ENCODE data around the gene KCNIP1. TPM values are rescaled to one million over a fixed set of nuclear protein-coding genes. Genes with fewer than 3 reads are reported as not detected.

KCNIP1 gene
- total RNA-seq, 4 donors from 2014 or later: 0.94 to 1.6 (median 1.1) TPM; not detected in 1

- Histone ChIP-seq H3K36me3 (no peaks in the 10 kb centered on the region), H3K9me3 (no peaks in the 10 kb centered on the region), H3K27me3 (peaks cover 33% of the 10 kb centered on the region), H3K27ac (no peak overlapping the region), H3K4me1 (no peaks in the 10 kb centered on the region), H3K4me3 (no peak overlapping the region)
- 80 to 82% methylated on average over 3 to 5 of the region's 6 CpGs for WGBS, 2 donors (ENCODE audit: low coverage in 1 of 2)
- no peak for ATAC-seq
- TF ChIP-seq POLR2A (IDR thresholded peaks at IDR 0.05) (no peak), POLR2AphosphoS5 (IDR thresholded peaks at IDR 0.05) (no peak), CTCF (IDR thresholded peaks at IDR 0.05) (no peak), EP300 (IDR thresholded peaks at IDR 0.05) (no peak)
Observed at GRCh38 chr5:170562166-170562874, 58.5 kb downstream of the KCNIP1 start.

- 81 to 87% methylated on average over 3 to 4 of the region's 4 CpGs for WGBS, 2 donors (ENCODE audit: low coverage in 1 of 2)
- Histone ChIP-seq H3K27me3 (peaks cover 38% of the 10 kb centered on the region), H3K4me1 (no peaks in the 10 kb centered on the region), H3K27ac (no peak overlapping the region), H3K4me3 (no peak overlapping the region), H3K36me3 (no peaks in the 10 kb centered on the region), H3K9me3 (no peaks in the 10 kb centered on the region)
- no peak for ATAC-seq
- TF ChIP-seq CTCF (IDR thresholded peaks at IDR 0.05) (no peak), EP300 (IDR thresholded peaks at IDR 0.05) (no peak), POLR2A (IDR thresholded peaks at IDR 0.05) (no peak), POLR2AphosphoS5 (IDR thresholded peaks at IDR 0.05) (no peak)
Observed at GRCh38 chr5:170562875-170563228, 59.0 kb downstream of the KCNIP1 start.

- WGBS, 2 donors (ENCODE audit: low coverage in 1 of 2): 73 to 81% methylated on average over 10 to 12 of the region's 12 CpGs
- TF ChIP-seq POLR2A (IDR thresholded peaks at IDR 0.05) (no peak), POLR2AphosphoS5 (IDR thresholded peaks at IDR 0.05) (no peak), CTCF (IDR thresholded peaks at IDR 0.05) (no peak), EP300 (IDR thresholded peaks at IDR 0.05) (no peak)
- Histone ChIP-seq H3K4me1 (no peaks in the 10 kb centered on the region), H3K27me3 (peaks cover 48% of the 10 kb centered on the region), H3K9me3 (no peaks in the 10 kb centered on the region), H3K27ac (no peak overlapping the region), H3K4me3 (no peak overlapping the region), H3K36me3 (no peaks in the 10 kb centered on the region)
- no peak for ATAC-seq
Observed at GRCh38 chr5:170563824-170564567, 60.2 kb downstream of the KCNIP1 start.

GRCh38 chr5:170565072-170565471, 61.3 kb downstream of the KCNIP1 start:
- ATAC-seq: no peak
- 20 to 22% methylated on average over 3 of the region's 3 CpGs for whole genome bisulfite sequencing, 2 donors (ENCODE audit: low coverage in 1 of 2)
- TF ChIP-seq CTCF (IDR thresholded peaks at IDR 0.05) (no peak), POLR2A (IDR thresholded peaks at IDR 0.05) (no peak), EP300 (IDR thresholded peaks at IDR 0.05) (no peak), POLR2AphosphoS5 (IDR thresholded peaks at IDR 0.05) (no peak)

GRCh38 chr5:170569101-170569500, 65.3 kb downstream of the KCNIP1 start:
- TF ChIP-seq POLR2A (IDR thresholded peaks at IDR 0.05) (no peak), CTCF (IDR thresholded peaks at IDR 0.05) (no peak), EP300 (IDR thresholded peaks at IDR 0.05) (no peak), POLR2AphosphoS5 (IDR thresholded peaks at IDR 0.05) (no peak)

More at GRCh38 chr5:170565072-170565471, 61.3 kb downstream of the KCNIP1 start:
- peaks cover 54% of the 10 kb centered on the region for H3K27me3 ChIP-seq
- no peak overlapping the region for H3K27ac ChIP-seq
- no peaks in the 10 kb centered on the region for H3K4me1 ChIP-seq
- H3K9me3 ChIP-seq: no peaks in the 10 kb centered on the region
- no peaks in the 10 kb centered on the region for H3K36me3 ChIP-seq
- H3K4me3 ChIP-seq: no peak overlapping the region

More at GRCh38 chr5:170569101-170569500, 65.3 kb downstream of the KCNIP1 start:
- no peak for ATAC-seq
- Histone ChIP-seq H3K27ac (no peak overlapping the region), H3K36me3 (no peaks in the 10 kb centered on the region), H3K9me3 (no peaks in the 10 kb centered on the region), H3K4me3 (no peak overlapping the region), H3K27me3 (peaks cover 67% of the 10 kb centered on the region), H3K4me1 (no peaks in the 10 kb centered on the region)
- 100% methylated on average over 1 to 4 of the region's 5 CpGs for WGBS, 2 donors (ENCODE audit: low coverage in 1 of 2)

All from gastroesophageal sphincter (tissue), 4 donors.